ENCODE measurements around the gene PARN.
A peak's percentile ranks its signal among the peaks of the same experiment; 100 is the strongest.

Gene PARN, protein sequence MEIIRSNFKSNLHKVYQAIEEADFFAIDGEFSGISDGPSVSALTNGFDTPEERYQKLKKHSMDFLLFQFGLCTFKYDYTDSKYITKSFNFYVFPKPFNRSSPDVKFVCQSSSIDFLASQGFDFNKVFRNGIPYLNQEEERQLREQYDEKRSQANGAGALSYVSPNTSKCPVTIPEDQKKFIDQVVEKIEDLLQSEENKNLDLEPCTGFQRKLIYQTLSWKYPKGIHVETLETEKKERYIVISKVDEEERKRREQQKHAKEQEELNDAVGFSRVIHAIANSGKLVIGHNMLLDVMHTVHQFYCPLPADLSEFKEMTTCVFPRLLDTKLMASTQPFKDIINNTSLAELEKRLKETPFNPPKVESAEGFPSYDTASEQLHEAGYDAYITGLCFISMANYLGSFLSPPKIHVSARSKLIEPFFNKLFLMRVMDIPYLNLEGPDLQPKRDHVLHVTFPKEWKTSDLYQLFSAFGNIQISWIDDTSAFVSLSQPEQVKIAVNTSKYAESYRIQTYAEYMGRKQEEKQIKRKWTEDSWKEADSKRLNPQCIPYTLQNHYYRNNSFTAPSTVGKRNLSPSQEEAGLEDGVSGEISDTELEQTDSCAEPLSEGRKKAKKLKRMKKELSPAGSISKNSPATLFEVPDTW

DNA sequence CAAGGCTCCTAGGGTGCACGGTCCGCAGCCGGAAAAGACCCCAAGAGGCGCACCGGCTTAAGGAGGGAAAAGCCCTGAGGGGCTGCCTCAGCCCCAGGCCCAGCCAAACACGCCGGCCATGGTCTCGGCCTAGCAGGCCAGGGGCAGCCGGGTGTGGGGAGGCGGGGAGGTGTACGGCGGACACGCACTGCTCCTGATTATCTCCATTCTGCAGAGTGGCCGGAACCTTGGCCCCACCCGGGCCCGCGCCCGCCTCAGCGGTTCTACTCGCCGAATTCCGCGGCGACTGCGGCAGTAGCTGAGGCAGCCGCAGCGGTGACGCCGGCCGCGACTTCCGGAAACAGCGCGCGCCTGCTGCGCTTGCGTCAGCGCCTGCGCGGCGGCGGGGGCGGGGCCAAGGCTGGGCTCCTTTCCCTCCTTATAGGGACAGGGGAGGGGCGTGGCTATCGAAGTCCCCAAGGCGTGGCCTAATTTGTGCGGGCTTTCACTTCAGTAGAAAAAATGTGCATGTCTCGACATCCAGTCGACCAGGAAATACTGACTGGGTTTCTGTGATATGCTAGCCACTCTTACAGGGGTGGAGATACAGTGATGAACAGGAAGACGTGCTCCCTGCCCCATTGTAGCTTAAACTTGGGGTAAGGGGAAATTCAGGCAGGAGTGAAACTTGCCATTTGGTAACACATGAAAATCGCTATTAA, at the start of gene PARN:
Gene PARN, minus strand, starts transcription at position 342 of the 701 bp plus-strand sequence. Its CDS starts 135 bp downstream, at position 207.
- peak within 1 kb of the TSS; percentile 74 for H3K4me3 ChIP-seq (ENCODE audit: low read depth, low read length)
- TF ChIP-seq, protein P1, sequence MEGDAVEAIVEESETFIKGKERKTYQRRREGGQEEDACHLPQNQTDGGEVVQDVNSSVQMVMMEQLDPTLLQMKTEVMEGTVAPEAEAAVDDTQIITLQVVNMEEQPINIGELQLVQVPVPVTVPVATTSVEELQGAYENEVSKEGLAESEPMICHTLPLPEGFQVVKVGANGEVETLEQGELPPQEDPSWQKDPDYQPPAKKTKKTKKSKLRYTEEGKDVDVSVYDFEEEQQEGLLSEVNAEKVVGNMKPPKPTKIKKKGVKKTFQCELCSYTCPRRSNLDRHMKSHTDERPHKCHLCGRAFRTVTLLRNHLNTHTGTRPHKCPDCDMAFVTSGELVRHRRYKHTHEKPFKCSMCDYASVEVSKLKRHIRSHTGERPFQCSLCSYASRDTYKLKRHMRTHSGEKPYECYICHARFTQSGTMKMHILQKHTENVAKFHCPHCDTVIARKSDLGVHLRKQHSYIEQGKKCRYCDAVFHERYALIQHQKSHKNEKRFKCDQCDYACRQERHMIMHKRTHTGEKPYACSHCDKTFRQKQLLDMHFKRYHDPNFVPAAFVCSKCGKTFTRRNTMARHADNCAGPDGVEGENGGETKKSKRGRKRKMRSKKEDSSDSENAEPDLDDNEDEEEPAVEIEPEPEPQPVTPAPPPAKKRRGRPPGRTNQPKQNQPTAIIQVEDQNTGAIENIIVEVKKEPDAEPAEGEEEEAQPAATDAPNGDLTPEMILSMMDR (IDR thresholded peaks at IDR 0.05), result no peak
- H3K4me1 ChIP-seq, result peaks cover 10% of the 10 kb centered on the region

DNA sequence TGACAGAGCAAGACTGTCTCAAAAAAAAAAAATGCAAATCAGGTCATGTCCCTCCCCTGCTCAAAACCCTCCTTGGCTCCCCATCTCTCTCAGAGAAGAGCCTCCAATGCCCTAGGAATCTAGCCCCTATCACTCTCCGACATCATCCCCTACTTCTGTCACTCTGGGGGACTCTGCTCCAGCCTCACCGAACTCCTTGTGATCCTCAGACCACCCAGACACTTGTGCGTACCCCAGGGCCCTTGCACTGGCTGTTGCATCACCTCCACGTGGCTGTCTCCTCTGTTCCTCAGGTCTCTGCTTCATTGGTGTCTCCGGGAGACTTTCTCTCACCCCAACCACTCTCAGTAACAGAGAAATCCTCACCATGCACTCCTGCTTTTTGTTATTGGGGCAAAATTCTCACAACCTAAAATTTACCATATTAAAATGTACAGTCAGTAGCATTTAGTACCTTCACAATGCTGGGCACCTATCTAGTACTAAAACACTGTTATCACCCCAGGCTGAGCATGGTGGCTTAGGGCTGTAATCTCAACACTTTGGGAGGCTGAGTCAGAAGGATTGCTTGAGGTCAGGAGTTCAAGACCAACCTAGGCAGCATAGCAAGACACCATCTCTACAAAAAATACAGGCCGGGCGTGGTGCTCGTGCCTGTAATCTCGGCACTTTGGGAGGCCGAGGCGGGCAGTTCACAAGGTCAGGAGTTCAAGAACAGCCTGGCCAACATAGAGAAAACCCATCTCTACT, 48.9 kb upstream of the PARN start:
- H3K4me1 ChIP-seq, result no peaks in the 10 kb centered on the region
- H3K36me3 ChIP-seq (ENCODE audit: control insufficient read depth, insufficient read depth, low read length), result no peaks in the 10 kb centered on the region
- no peaks in the 10 kb centered on the region for H3K9me3 ChIP-seq (ENCODE audit: control insufficient read depth, low read length)
- no peaks in the 10 kb centered on the region for H3K79me2 ChIP-seq
- no peak overlapping the region for H3K4me2 ChIP-seq (ENCODE audit: low read length)
- H3K4me3 ChIP-seq (ENCODE audit: low read depth, low read length), result no peak overlapping the region
- H3K27me3 ChIP-seq (ENCODE audit: control insufficient read depth, insufficient read depth, low read length), result no peaks in the 10 kb centered on the region
- no peak overlapping the region for H2AFZ ChIP-seq
- H3K27ac ChIP-seq, result no peak overlapping the region
- H3K9ac ChIP-seq, result no peak overlapping the region
- TF ChIP-seq, protein P1 (IDR thresholded peaks at IDR 0.05), result no peak

More for the DNA sequence above, at the start of gene PARN:
- H3K9me3 ChIP-seq (ENCODE audit: control insufficient read depth, low read length), result no peaks in the 10 kb centered on the region
- H3K9ac ChIP-seq, result peak within 1 kb of the TSS; percentile 55
- peak within 1 kb of the TSS; percentile 81 for H3K27ac ChIP-seq
- H3K4me2 ChIP-seq (ENCODE audit: low read length), result peak within 1 kb of the TSS; percentile 87
- no peaks in the 10 kb centered on the region for H3K36me3 ChIP-seq (ENCODE audit: control insufficient read depth, insufficient read depth, low read length)
- no peaks in the 10 kb centered on the region for H3K27me3 ChIP-seq (ENCODE audit: control insufficient read depth, insufficient read depth, low read length)
- H3K79me2 ChIP-seq, result peaks cover 24% of the 10 kb centered on the region
- H2AFZ ChIP-seq, result peak within 1 kb of the TSS; percentile 87

DNA sequence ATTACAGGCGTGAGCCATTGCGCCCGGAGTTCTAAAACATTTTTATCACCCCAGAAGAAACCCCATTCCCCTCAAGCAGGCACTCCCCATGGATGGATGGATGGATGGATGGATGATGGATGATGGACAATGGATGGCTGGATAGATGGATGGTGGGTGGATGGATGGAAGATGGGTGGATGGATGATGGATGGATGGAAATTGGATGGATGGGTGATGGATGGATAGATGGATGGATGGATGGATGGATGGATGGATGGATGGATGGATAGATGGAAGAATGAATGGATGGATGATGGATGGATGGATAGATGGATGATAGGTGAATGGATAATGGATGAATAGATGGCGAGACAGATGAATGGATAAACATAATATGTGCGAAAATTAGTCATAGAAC, 47.6 kb upstream of the PARN start:
- Histone ChIP-seq H3K4me2 (ENCODE audit: low read length) (no peak overlapping the region), H3K36me3 (ENCODE audit: control insufficient read depth, insufficient read depth, low read length) (no peaks in the 10 kb centered on the region), H3K27me3 (ENCODE audit: control insufficient read depth, insufficient read depth, low read length) (no peaks in the 10 kb centered on the region), H3K79me2 (no peaks in the 10 kb centered on the region), H3K4me1 (no peaks in the 10 kb centered on the region), H3K27ac (no peak overlapping the region), H3K4me3 (ENCODE audit: low read depth, low read length) (no peak overlapping the region), H3K9me3 (ENCODE audit: control insufficient read depth, low read length) (no peaks in the 10 kb centered on the region), H3K9ac (no peak overlapping the region), H2AFZ (no peak overlapping the region)
- TF ChIP-seq, protein P1 (IDR thresholded peaks at IDR 0.05), result no peak

DNA sequence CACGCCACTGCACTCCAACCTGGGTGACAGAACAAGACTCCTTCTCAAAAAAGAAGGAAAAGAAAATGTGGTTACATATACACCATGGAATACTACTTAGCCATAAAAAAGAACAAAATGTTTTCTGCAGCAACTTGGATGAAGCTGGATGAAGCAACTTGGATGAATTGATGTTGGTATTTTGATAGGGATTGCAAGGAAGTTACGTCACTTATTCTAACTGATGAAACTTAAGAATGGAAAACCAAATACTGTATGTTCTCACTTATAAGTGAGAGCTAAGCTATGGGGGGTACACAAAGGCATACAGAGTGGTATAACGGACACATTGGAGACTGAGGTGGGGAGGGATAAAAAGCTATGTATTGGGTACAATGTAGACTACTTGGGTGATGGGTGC, 46.6 kb upstream of the PARN start:
- Histone ChIP-seq H3K27me3 (ENCODE audit: control insufficient read depth, insufficient read depth, low read length) (no peaks in the 10 kb centered on the region), H3K4me2 (ENCODE audit: low read length) (no peak overlapping the region)
- TF ChIP-seq, protein P1 (IDR thresholded peaks at IDR 0.05), result no peak

More for the DNA sequence above, 46.6 kb upstream of the PARN start:
- Histone ChIP-seq H3K9me3 (ENCODE audit: control insufficient read depth, low read length) (no peaks in the 10 kb centered on the region), H3K9ac (no peak overlapping the region), H3K4me3 (ENCODE audit: low read depth, low read length) (no peak overlapping the region), H3K4me1 (no peaks in the 10 kb centered on the region), H3K79me2 (no peaks in the 10 kb centered on the region), H2AFZ (no peak overlapping the region), H3K27ac (no peak overlapping the region), H3K36me3 (ENCODE audit: control insufficient read depth, insufficient read depth, low read length) (no peaks in the 10 kb centered on the region)

All from parathyroid adenoma (tissue), 2 donors.